CD4-positive, alpha-beta T cell treated with Interleukin-21 for 1 hour (primary cell): Measurements from ENCODE around the gene ETV6.

Experiments
- DNase-seq: peaks from one replicate; pipeline ENCODE4 v3.0.0-alpha.2; 2020

Gene ETV6

GRCh38 chr12:11697131-11697530 lies 47.7 kb downstream of the ETV6 start:
- no peak for DNase-seq

- no peak for DNase-seq
Observed at GRCh38 chr12:11697670-11698387, 48.4 kb downstream of the ETV6 start.

- DNase-seq = no peak
Observed at GRCh38 chr12:11698729-11699128, 49.3 kb downstream of the ETV6 start.

GRCh38 chr12:11701433-11701832 lies 52.0 kb downstream of the ETV6 start:
- DNase-seq = no peak

GRCh38 chr12:11702959-11703358 lies 53.5 kb downstream of the ETV6 start:
- no peak for DNase-seq

GRCh38 chr12:11703378-11703777 lies 53.9 kb downstream of the ETV6 start:
- no peak for DNase-seq

GRCh38 chr12:11704089-11704488 lies 54.6 kb downstream of the ETV6 start:
- DNase-seq = no peak

- no peak for DNase-seq
Observed at GRCh38 chr12:11705010-11705409, 55.5 kb downstream of the ETV6 start.

GRCh38 chr12:11706509-11707379 lies 57.3 kb downstream of the ETV6 start:
- DNase-seq = no peak

GRCh38 chr12:11707535-11707934 lies 58.1 kb downstream of the ETV6 start:
- no peak for DNase-seq

- DNase-seq = no peak
Observed at GRCh38 chr12:11709513-11709912, 60.0 kb downstream of the ETV6 start.

GRCh38 chr12:11710431-11710830 lies 61.0 kb downstream of the ETV6 start:
- no peak for DNase-seq

- no peak for DNase-seq
Observed at GRCh38 chr12:11710906-11711305, 61.4 kb downstream of the ETV6 start.

GRCh38 chr12:11711651-11712327 lies 62.3 kb downstream of the ETV6 start:
- DNase-seq = no peak

GRCh38 chr12:11712491-11712890 lies 63.0 kb downstream of the ETV6 start:
- DNase-seq = no peak

GRCh38 chr12:11713202-11713601 lies 63.7 kb downstream of the ETV6 start:
- DNase-seq = no peak

GRCh38 chr12:11714626-11715025 lies 65.2 kb downstream of the ETV6 start:
- no peak for DNase-seq

- DNase-seq = no peak
Observed at GRCh38 chr12:11715621-11716020, 66.1 kb downstream of the ETV6 start.

- DNase-seq = no peak
Observed at GRCh38 chr12:11716794-11717518, 67.5 kb downstream of the ETV6 start.

- no peak for DNase-seq
Observed at GRCh38 chr12:11717519-11717961, 68.1 kb downstream of the ETV6 start.

GRCh38 chr12:11718105-11718504 lies 68.6 kb downstream of the ETV6 start:
- DNase-seq = no peak

- no peak for DNase-seq
Observed at GRCh38 chr12:11718768-11719253, 69.3 kb downstream of the ETV6 start.

GRCh38 chr12:11719678-11720099 lies 70.2 kb downstream of the ETV6 start:
- peak; percentile 14 for DNase-seq
